Chondrocyte (in vitro differentiated cells): ENCODE measurements around the gene SCLT1. TPM values are rescaled to one million over a fixed set of nuclear protein-coding genes. Genes with fewer than 3 reads are reported as not detected.

Experiments used
- DNase-seq: peaks from one replicate; pipeline ENCODE4 v3.0.0; 2021; ENCODE audit warnings: mixed read lengths, low spot score
- H3K27ac Mint-ChIP-seq: one replicate; pipeline ENCODE4 v1.8.0; 2021; ENCODE audit warnings: mild to moderate bottlenecking, moderate library complexity, mixed read lengths; ENCODE audit not compliant: unreplicated experiment
- H3K27me3 Mint-ChIP-seq: 2 replicates; pipeline ENCODE4 v1.8.0; 2021; ENCODE audit warnings: low read depth, mixed read lengths
- H3K36me3 Mint-ChIP-seq: 2 replicates; pipeline ENCODE4 v1.8.0; 2021; ENCODE audit warnings: low read depth, mixed read lengths
- H3K4me1 Mint-ChIP-seq: 2 replicates; pipeline ENCODE4 v1.8.0; 2021; ENCODE audit warnings: low read depth, mild to moderate bottlenecking, mixed read lengths
- H3K4me3 Mint-ChIP-seq: one replicate; pipeline ENCODE4 v1.8.0; 2021; ENCODE audit warnings: mild to moderate bottlenecking, moderate library complexity, mixed read lengths; ENCODE audit not compliant: unreplicated experiment
- H3K9me3 Mint-ChIP-seq: 2 replicates; pipeline ENCODE4 v1.8.0; 2021; ENCODE audit warnings: low read depth, mixed read lengths
- CTCF ChIP-seq: fragments of 200-600 bp; sonication (generic); IDR thresholded peaks from 2 replicates; pipeline ENCODE4 v1.5.0; 2021; ENCODE audit warnings: antibody characterized with exemption, mild to moderate bottlenecking, moderate library complexity
- total RNA-seq: library from RNA; stranded (reverse); gene quantifications from 3 replicates; pipeline ENCODE4 v1.2.1, GENCODE V29; 2021

Gene SCLT1
- total RNA-seq, 1 donor from 2014 or later, result 12.3 TPM

DNA sequence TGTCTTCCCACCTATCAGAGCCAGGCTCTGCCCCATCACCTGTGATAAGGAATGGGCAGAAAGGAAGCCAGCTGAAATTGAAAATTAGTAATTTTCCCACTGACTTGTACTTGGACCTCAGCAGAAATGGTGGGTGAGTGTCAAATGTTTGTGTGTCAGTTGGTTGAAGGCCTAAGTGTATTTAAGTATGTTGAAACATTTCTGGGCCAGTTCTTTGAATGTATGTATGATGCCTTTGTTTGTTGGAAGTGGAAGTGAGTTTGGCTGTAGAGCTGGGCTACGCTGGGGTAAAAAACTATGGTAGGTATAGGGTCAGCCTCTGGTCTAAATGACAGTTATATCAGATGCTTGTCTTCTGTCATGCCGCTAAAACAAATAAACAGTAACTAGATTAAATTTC is 256.1 kb downstream of the SCLT1 start:
- Mint-ChIP-seq H3K36me3 (peaks cover 3% of the 10 kb centered on the region), H3K9me3 (no peaks in the 10 kb centered on the region), H3K4me3 (no peak overlapping the region), H3K4me1 (peaks cover 44% of the 10 kb centered on the region), H3K27me3 (no peaks in the 10 kb centered on the region), H3K27ac (no peak overlapping the region)
- no peak for TF ChIP-seq CTCF
- no peak for DNase-seq

- Mint-ChIP-seq H3K27me3 (no peaks in the 10 kb centered on the region), H3K36me3 (peaks cover 3% of the 10 kb centered on the region), H3K9me3 (no peaks in the 10 kb centered on the region), H3K4me3 (no peak overlapping the region), H3K27ac (no peak overlapping the region), H3K4me1 (peaks cover 50% of the 10 kb centered on the region)
- no peak for DNase-seq
- TF ChIP-seq CTCF, result no peak
These were observed 257.7 kb downstream of the SCLT1 start for GRCh38 chr4:128835498-128836222.

Other genes with a start within 250 kb of the SCLT1 start
- gene C4orf33, start 2.6 kb upstream of the SCLT1 start, total RNA-seq, result 6.3 to 13.4 TPM (median 7.9 TPM) in 3 replicates